H1 (cell line): Measurements from ENCODE around the gene ZHX3. TPM values are rescaled to one million over a fixed set of nuclear protein-coding genes. Genes with fewer than 3 reads are reported as not detected.

Experiments
- CTCF ChIA-PET: fragments of 300-600 bp; sonication (Branson Sonifier 250); formaldehyde crosslinking; loops from one replicate; lab custom pipeline; 2021; ENCODE audit not compliant: partially characterized antibody; lab: Charles Lee
- POLR2A ChIA-PET: fragments of 300-600 bp; sonication (Branson Sonifier 250); formaldehyde crosslinking; loops from one replicate; lab custom pipeline; 2021; ENCODE audit warnings: inconsistent platforms; ENCODE audit not compliant: partially characterized antibody; lab: Charles Lee
- DNase-seq, 2 experiments: peaks; one replicate each; pipeline versions ENCODE4 v3.0.0 to v3.0.0-alpha.2; 2010 to 2022; ENCODE audit warnings: low spot score in 2 of 2, low read depth in 1 of 2, mixed read lengths in 1 of 2
- FAIRE-seq: peaks from 2 replicates; lab custom pipeline; 2011; peaks lifted over from hg19 to GRCh38; lab: Jason Lieb, UNC
- H2AFZ ChIP-seq: 2 replicates; pipeline ENCODE4 v1.8.1; 2012; ENCODE audit warnings: low read length, inconsistent platforms
- H2AK5ac ChIP-seq: 2 replicates; pipeline ENCODE4 v1.6.1; 2013; ENCODE audit warnings: low read depth, low read length
- H2BK120ac ChIP-seq: replicated peaks from 2 replicates; pipeline ENCODE3; 2013; ENCODE audit warnings: low read depth, low read length, inconsistent platforms
- H2BK12ac ChIP-seq: 2 replicates; pipeline ENCODE4 v1.6.1; 2013; ENCODE audit warnings: low read depth, low read length
- H2BK15ac ChIP-seq: 2 replicates; pipeline ENCODE4 v1.6.1; 2013; ENCODE audit warnings: low read length
- H2BK20ac ChIP-seq: 2 replicates; pipeline ENCODE4 v1.6.1; 2013; ENCODE audit warnings: low read length
- H2BK5ac ChIP-seq: 2 replicates; pipeline ENCODE4 v1.6.1; 2013; ENCODE audit warnings: low read depth, low read length
- H3K14ac ChIP-seq: 2 replicates; pipeline ENCODE4 v1.6.1; 2013; ENCODE audit warnings: inconsistent platforms; ENCODE audit not compliant: insufficient read length
- H3K18ac ChIP-seq: 2 replicates; pipeline ENCODE4 v1.6.1; 2013; ENCODE audit warnings: low read length; ENCODE audit errors: extremely low read depth
- H3K23ac ChIP-seq: 2 replicates; pipeline ENCODE4 v1.6.1; 2013; ENCODE audit warnings: inconsistent platforms; ENCODE audit not compliant: insufficient read length
- H3K23me2 ChIP-seq: 2 replicates; pipeline ENCODE4 v1.6.1; 2013; ENCODE audit warnings: low read depth, low read length
- H3K27ac ChIP-seq: 2 replicates; pipeline ENCODE4 v1.6.1; 2011; ENCODE audit warnings: low read depth, low read length, inconsistent platforms
- H3K27me3 ChIP-seq, 4 experiments: replicated peaks in 1 of 4; 1 replicate in 1 of 4; 2 replicates in 3 of 4; pipeline versions ENCODE4 v1.6.1 to v1.8.1; 2011 to 2013; ENCODE audit warnings: low read length in 3 of 4, mild to moderate bottlenecking in 3 of 4, inconsistent platforms in 2 of 4, mixed read lengths in 2 of 4, moderate library complexity in 1 of 4; ENCODE audit not compliant: control insufficient read depth in 3 of 4, insufficient read depth in 3 of 4; ENCODE audit errors: extremely low read depth in 1 of 4
- H3K36me3 ChIP-seq, 4 experiments: 2 replicates each; pipeline versions ENCODE4 v1.6.1 to v1.8.1; 2011 to 2013; ENCODE audit warnings: mild to moderate bottlenecking in 4 of 4, low read length in 3 of 4, moderate library complexity in 2 of 4, control low read depth in 1 of 4, inconsistent platforms in 1 of 4; ENCODE audit not compliant: insufficient read depth in 4 of 4, control insufficient read depth in 2 of 4
- H3K4ac ChIP-seq: replicated peaks from 2 replicates; pipeline ENCODE3; 2013; ENCODE audit warnings: low read length, low read depth, mixed read lengths, inconsistent platforms; ENCODE audit not compliant: insufficient read length
- H3K4me1 ChIP-seq, 4 experiments: replicated peaks in 1 of 4; 1 replicate in 1 of 4; 2 replicates in 3 of 4; pipeline versions ENCODE4 v1.6.1 to v1.8.1; 2011 to 2013; ENCODE audit warnings: low read length in 3 of 4, inconsistent platforms in 2 of 4, mixed read lengths in 1 of 4; ENCODE audit not compliant: insufficient read depth in 4 of 4, control insufficient read depth in 3 of 4
- H3K4me2 ChIP-seq, 2 experiments: 2 replicates each; pipeline versions ENCODE4 v1.6.1 to v1.8.1; 2011 to 2013; ENCODE audit warnings: low read depth in 2 of 2, low read length in 2 of 2, control low read depth in 1 of 2, inconsistent platforms in 1 of 2, mild to moderate bottlenecking in 1 of 2; ENCODE audit not compliant: insufficient read depth in 1 of 2
- H3K4me3 ChIP-seq, 4 experiments: fragments of 200-600, 300-600 bp in 1 of 4; sonication (generic), shearing (Covaris generic), sonication (Bioruptor Twin) in 1 of 4; 2 replicates each; pipeline versions ENCODE4 v1.5.1 to v1.8.1; 2011 to 2016; ENCODE audit warnings: low read length in 4 of 4, low read depth in 3 of 4, control low read depth in 2 of 4, inconsistent platforms in 2 of 4, mild to moderate bottlenecking in 2 of 4, mixed read lengths in 1 of 4, moderate library complexity in 1 of 4; ENCODE audit not compliant: insufficient read depth in 2 of 4; ENCODE audit errors: extremely low read depth in 1 of 4
- H3K56ac ChIP-seq: replicated peaks from 2 replicates; pipeline ENCODE3; 2013; ENCODE audit warnings: low read depth, mild to moderate bottlenecking, mixed read lengths, low read length, inconsistent platforms; ENCODE audit not compliant: insufficient read length
- H3K79me1 ChIP-seq: 2 replicates; pipeline ENCODE4 v1.6.1; 2013; ENCODE audit warnings: low read depth, low read length, control low read depth
- H3K79me2 ChIP-seq, 2 experiments: 2 replicates each; pipeline versions ENCODE4 v1.6.1 to v1.8.1; 2012 to 2013; ENCODE audit warnings: low read length in 2 of 2, mild to moderate bottlenecking in 2 of 2, inconsistent platforms in 1 of 2; ENCODE audit not compliant: insufficient read depth in 2 of 2, control insufficient read depth in 1 of 2
- H3K9ac ChIP-seq, 4 experiments: replicated peaks in 1 of 4; 1 replicate in 1 of 4; 2 replicates in 3 of 4; pipeline versions ENCODE4 v1.6.1 to v1.8.1; 2011 to 2013; ENCODE audit warnings: low read depth in 3 of 4, low read length in 3 of 4, control low read depth in 2 of 4, mild to moderate bottlenecking in 2 of 4, moderate library complexity in 2 of 4, inconsistent platforms in 1 of 4; ENCODE audit errors: extremely low read depth in 1 of 4
- H3K9me3 ChIP-seq, 2 experiments: 2 replicates each; pipeline versions ENCODE4 v1.6.1 to v1.8.1; 2012 to 2013; ENCODE audit warnings: mild to moderate bottlenecking in 2 of 2, moderate library complexity in 2 of 2, control low read depth in 1 of 2, inconsistent platforms in 1 of 2, low read depth in 1 of 2, low read length in 1 of 2, mixed read lengths in 1 of 2; ENCODE audit not compliant: insufficient read depth in 2 of 2
- H4K20me1 ChIP-seq, 2 experiments: replicated peaks in 1 of 2; 2 replicates each; pipeline versions ENCODE3 to v1.8.1; 2011 to 2013; ENCODE audit warnings: inconsistent platforms in 2 of 2, low read length in 2 of 2, mild to moderate bottlenecking in 1 of 2; ENCODE audit not compliant: insufficient read depth in 2 of 2, control insufficient read depth in 1 of 2
- H4K5ac ChIP-seq: 2 replicates; pipeline ENCODE4 v1.6.1; 2013; ENCODE audit warnings: low read length, low read depth, mixed read lengths, inconsistent platforms; ENCODE audit not compliant: insufficient read length
- H4K8ac ChIP-seq: 2 replicates; pipeline ENCODE4 v1.8.0; 2013; ENCODE audit warnings: mild to moderate bottlenecking, moderate library complexity, low read length, inconsistent platforms; ENCODE audit not compliant: insufficient read depth; ENCODE audit errors: extremely low read depth
- H4K91ac ChIP-seq: replicated peaks from 2 replicates; pipeline ENCODE3; 2013; ENCODE audit warnings: low read length, mixed read lengths, inconsistent platforms; ENCODE audit not compliant: insufficient read length
- BRCA1 ChIP-seq: IDR thresholded peaks from 2 replicates; pipeline ENCODE4 v1.6.1; 2012; ENCODE audit warnings: low read depth, low read length, improper control_type of control experiment
- KDM4A ChIP-seq: IDR thresholded peaks from one replicate; pipeline ENCODE4 v1.7.1; 2012; ENCODE audit warnings: low read depth, mild to moderate bottlenecking, moderate library complexity, low read length, inconsistent platforms; ENCODE audit not compliant: severe bottlenecking
- POLR2A ChIP-seq, 2 experiments: IDR thresholded peaks; 1 replicate in 1 of 2; 2 replicates in 1 of 2; pipeline ENCODE4 v1.6.1; 2011; ENCODE audit warnings: low read depth in 2 of 2, low read length in 2 of 2, mild to moderate bottlenecking in 2 of 2; ENCODE audit errors: control extremely low read depth in 1 of 2
- RAD21 ChIP-seq, 2 experiments: IDR thresholded peaks in 1 of 2; conservative IDR thresholded peaks in 1 of 2; 2 replicates each; pipeline ENCODE4 v1.6.1; 2011; ENCODE audit warnings: low read depth in 2 of 2, low read length in 2 of 2, improper control_type of control experiment in 1 of 2, inconsistent platforms in 1 of 2, mild to moderate bottlenecking in 1 of 2, moderate library complexity in 1 of 2
- RNF2 ChIP-seq: fragments of 200-900, 300-1000 bp; sonication (generic); IDR thresholded peaks from 2 replicates; pipeline ENCODE4 v1.7.1; 2016; ENCODE audit warnings: borderline replicate concordance, low read depth, mild to moderate bottlenecking, antibody characterized with exemption, low read length; ENCODE audit not compliant: poor library complexity, severe bottlenecking; ENCODE audit errors: missing control alignments
- SP1 ChIP-seq: IDR thresholded peaks from 2 replicates; pipeline ENCODE4 v1.6.1; 2011; ENCODE audit warnings: low read depth, low read length
- SP4 ChIP-seq: IDR thresholded peaks from 2 replicates; pipeline ENCODE4 v1.6.1; 2012; ENCODE audit warnings: low read length, inconsistent platforms
- TBP ChIP-seq: IDR thresholded peaks from 2 replicates; pipeline ENCODE4 v1.6.1; 2011; ENCODE audit warnings: low read depth, low read length, improper control_type of control experiment
- WGBS, 2 experiments: shearing (Covaris generic) in 1 of 2; methylation state at CpG; one replicate each; pipeline versions ENCODE4 v1.1.6 to v1.1.7; 2013 to 2015; ENCODE audit warnings: low lambda C conversion rate in 2 of 2, mixed read lengths in 2 of 2, inconsistent platforms in 1 of 2, low coverage in 1 of 2, missing lambda C conversion rate in 1 of 2; ENCODE audit not compliant: insufficient replicate concordance in 2 of 2, insufficient coverage in 1 of 2, insufficient read length in 1 of 2; ENCODE audit errors: extremely low coverage in 1 of 2, missing lambda C conversion rate in 1 of 2; 5-methylcytosine and 5-hydroxymethylcytosine counted together
- polyA plus RNA-seq, 7 experiments: library from polyadenylated mRNA; depleted of rRNA in 3 of 7; stranded (reverse) in 5 of 7; unstranded in 2 of 7; fragments of >200 nt in 5 of 7; fragments of 200-250 nt in 2 of 7; gene quantifications; 1 replicate in 5 of 7; 2 replicates in 1 of 7; 4 replicates in 1 of 7; pipeline versions ENCODE4 v1.2.1 to v1.2.3, GENCODE V29; 2011 to 2013; ENCODE audit warnings: missing spikeins in 2 of 7, mixed read lengths in 2 of 7
- total RNA-seq: library from RNA; stranded (reverse); fragmentation: NEBNext Ultra II Directional; extraction: Animal tissue kit (Norgen Biotek cat#: 25700); gene quantifications from 2 replicates; pipeline ENCODE4 v1.2.1, GENCODE V29; 2021
- TF ChIP-seq, protein P1 (sequence below): IDR thresholded peaks from 2 replicates; pipeline ENCODE4 v1.6.1; 2012; ENCODE audit warnings: inconsistent platforms

ZHX3 gene
- total and polyA plus RNA-seq, 2 of the 8 experiments (the other 6 are each of a cell fraction or from before 2014, with no cell fraction given), result 1.00 to 7.8 TPM

DNA sequence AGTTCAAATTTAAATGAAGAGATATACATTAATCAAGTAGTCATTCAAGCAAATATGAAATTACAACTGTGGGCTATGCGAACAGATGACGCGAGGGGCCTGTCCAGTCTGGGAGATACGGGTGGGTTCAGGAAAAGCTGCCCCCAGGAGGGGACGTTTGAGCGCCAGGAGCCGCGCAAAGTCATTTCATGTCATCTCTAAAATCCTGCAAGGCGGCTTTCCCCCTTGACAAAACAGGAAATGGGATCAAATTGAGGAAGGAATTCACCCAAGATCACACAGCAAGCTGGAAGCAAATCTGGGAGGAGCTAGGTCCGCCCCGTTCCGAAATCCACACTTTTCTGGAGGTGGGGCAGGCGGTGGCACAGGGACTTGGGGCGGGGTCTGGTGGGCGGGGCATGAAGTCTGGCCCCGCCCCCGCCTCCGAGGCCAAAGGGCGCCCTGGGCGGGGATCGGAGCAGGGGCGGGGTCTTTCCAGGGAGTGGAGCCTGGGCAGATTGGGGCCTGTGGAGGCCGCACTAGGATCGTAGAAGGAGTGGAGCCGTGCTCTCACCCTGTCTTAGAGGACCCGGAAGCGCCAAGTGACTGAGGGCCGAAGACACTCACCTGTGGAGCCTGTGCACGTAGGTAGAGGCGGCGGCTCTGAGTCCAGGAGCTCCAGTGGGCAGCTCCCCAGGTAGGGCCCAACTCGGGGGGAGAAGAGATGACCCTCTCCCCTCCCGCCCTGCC is 23.0 kb upstream of the ZHX3 start, which contains the start of gene LPIN3:
Gene LPIN3 (plus strand): TSS at position 495 of the 729 bp plus-strand sequence. CDS start 4,983 bp downstream, outside the sequence.
- peak within 1 kb of the TSS; percentile 29 for H3K4ac ChIP-seq
- H3K23ac ChIP-seq, result no peak within 1 kb of the TSS
- no peaks in the 10 kb centered on the region for H3K9me3 ChIP-seq
- no peaks in the 10 kb centered on the region for H3K79me2 ChIP-seq
- no peaks in the 10 kb centered on the region for H3K36me3 ChIP-seq
- no peak within 1 kb of the TSS for H2AK5ac ChIP-seq
- H3K18ac ChIP-seq, result peak within 1 kb of the TSS; percentile 66
- peak within 1 kb of the TSS; percentile 30 to 80 for H3K4me2 ChIP-seq
- H2AFZ ChIP-seq, result peak within 1 kb of the TSS; percentile 90
- no peak within 1 kb of the TSS; a peak in 1 of 7 replicates for H3K9ac ChIP-seq
- peak within 1 kb of the TSS; percentile 7 for H4K91ac ChIP-seq
- H3K4me3 ChIP-seq, result peak within 1 kb of the TSS; percentile 1 to 62 (median 41); a peak in 7 of 8 replicates
- FAIRE-seq (no peak), DNase-seq (peak; percentile 81 to 91)
- no peak within 1 kb of the TSS for H3K56ac ChIP-seq
- peaks cover 3 to 13% (median 6%) of the 10 kb centered on the region in 4 experiments; a peak in 5 of 7 replicates for H3K4me1 ChIP-seq
- peaks cover 0 to 7% (median 2%) of the 10 kb centered on the region in 4 experiments; a peak in 1 of 7 replicates for H3K27me3 ChIP-seq
- 10% methylated on average over 17 of the region's 33 CpGs; no CpG with 5 or more reads in 1 of the 2 experiments for WGBS, 2 experiments
- H4K20me1 ChIP-seq, result no peaks in the 10 kb centered on the region
- no peak within 1 kb of the TSS for H3K14ac ChIP-seq
- 0 out of 2 replicates have a peak within 1 kb of the TSS, but pooled peaks have one; percentile 36 for H2BK15ac ChIP-seq
- H3K23me2 ChIP-seq, result no peaks in the 10 kb centered on the region
- peak within 1 kb of the TSS; percentile 36 for H2BK120ac ChIP-seq
- peak within 1 kb of the TSS; percentile 36; the same call in 1 of the 2 replicates for H2BK5ac ChIP-seq
- H3K27ac ChIP-seq, result no peak within 1 kb of the TSS
- ChIA-PET POLR2A (interaction anchor here (0.8 to 1.7 kb wide), 8 partner anchors 23 to 203 kb away, joined by 3 to 7 read pairs (median 3); partner anchors contain the start of gene PLCG1), CTCF (interaction anchor here (0.6 to 6.0 kb wide), 54 partner anchors 10 to 374 kb away, joined by 3 to 112 read pairs (median 4); no protein-coding TSS in a partner anchor)
- H4K8ac ChIP-seq, result peak within 1 kb of the TSS; percentile 88
- no peak within 1 kb of the TSS for H4K5ac ChIP-seq
- peak within 1 kb of the TSS; percentile 75; the same call in 1 of the 2 replicates for H2BK20ac ChIP-seq
- H3K79me1 ChIP-seq, result no peaks in the 10 kb centered on the region
- H2BK12ac ChIP-seq, result peak within 1 kb of the TSS; percentile 1; the same call in 1 of the 2 replicates
- TF ChIP-seq, protein P1, sequence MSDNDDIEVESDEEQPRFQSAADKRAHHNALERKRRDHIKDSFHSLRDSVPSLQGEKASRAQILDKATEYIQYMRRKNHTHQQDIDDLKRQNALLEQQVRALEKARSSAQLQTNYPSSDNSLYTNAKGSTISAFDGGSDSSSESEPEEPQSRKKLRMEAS, result no peak
- TF ChIP-seq SP4, result peak; percentile 80; the same call in 1 of the 2 replicates
- TF ChIP-seq BRCA1, result no peak
- peak in 1 of 2 experiments; percentile 86; a peak in 2 of 3 replicates for TF ChIP-seq POLR2A (IDR thresholded peaks at IDR 0.05; ENCODE audit: control extremely low read depth in 1 of 2, low read depth in 2 of 2, low read length in 2 of 2)
- TF ChIP-seq RAD21 (IDR thresholded peaks at IDR 0.05 in 1 of 2, conservative IDR thresholded peaks at IDR 0.05 in 1 of 2; ENCODE audit: low read depth in 2 of 2, low read length in 2 of 2), result peak; percentile 57 to 68; a peak in 3 of 4 replicates
- TF ChIP-seq KDM4A, result peak; percentile 19
- TF ChIP-seq RNF2, result no peak
- TF ChIP-seq SP1, result peak; percentile 62; the same call in 1 of the 2 replicates
- 0 out of 2 replicates have a peak, but pooled peaks have one; percentile 49 for TF ChIP-seq TBP
